GM12878 (cell line): ENCODE results near the gene PARP15. TPM values are rescaled to one million over a fixed set of nuclear protein-coding genes. Genes with fewer than 3 reads are reported as not detected.

Source experiments
- ATF7 ChIP-seq: fragments of 450-650 bp; IDR thresholded peaks from 2 replicates; pipeline ENCODE4 v1.6.1; 2016; ENCODE audit warnings: low read depth, mild to moderate bottlenecking
- BHLHE40 ChIP-seq, 2 experiments: fragments of 450-650 bp in 1 of 2; IDR thresholded peaks; 2 replicates each; pipeline ENCODE4 v1.6.1; 2011 to 2017; ENCODE audit warnings: low read depth in 2 of 2, borderline replicate concordance in 1 of 2, improper control_type of control experiment in 1 of 2, low read length in 1 of 2, mild to moderate bottlenecking in 1 of 2
- BMI1 ChIP-seq: fragments of 450-650 bp; IDR thresholded peaks from 2 replicates; pipeline ENCODE4 v1.6.1; 2016; ENCODE audit warnings: mild to moderate bottlenecking, moderate library complexity, borderline replicate concordance
- CEBPB ChIP-seq, 2 experiments: fragments of 150-350 bp in 1 of 2; IDR thresholded peaks; 2 replicates each; pipeline ENCODE4 v1.6.1; 2012 to 2014; ENCODE audit warnings: low read depth in 2 of 2, low read length in 2 of 2, borderline replicate concordance in 1 of 2, inconsistent platforms in 1 of 2
- EED ChIP-seq: sonication (generic); IDR thresholded peaks from 2 replicates; pipeline ENCODE4 v1.6.1; 2016; ENCODE audit warnings: antibody characterized with exemption, low read depth
- FOXK2 ChIP-seq: fragments of 450-650 bp; IDR thresholded peaks from 2 replicates; pipeline ENCODE4 v1.6.1; 2017; ENCODE audit warnings: mild to moderate bottlenecking, moderate library complexity
- FOXM1 ChIP-seq: IDR thresholded peaks from 2 replicates; pipeline ENCODE4 v1.6.1; 2012; ENCODE audit warnings: low read depth, mild to moderate bottlenecking, inconsistent platforms, low read length, moderate library complexity
- GABPA ChIP-seq: IDR thresholded peaks from 2 replicates; pipeline ENCODE4 v1.6.1; 2014; ENCODE audit warnings: antibody characterized with exemption, low read depth, mild to moderate bottlenecking, inconsistent platforms
- IKZF2 ChIP-seq, 2 experiments: fragments of 450-650 bp; IDR thresholded peaks; 2 replicates each; pipeline ENCODE4 v1.6.1; 2017; ENCODE audit warnings: mild to moderate bottlenecking in 2 of 2, moderate library complexity in 2 of 2
- JUNB ChIP-seq: IDR thresholded peaks from 2 replicates; pipeline ENCODE4 v1.6.1; 2016; ENCODE audit warnings: antibody characterized with exemption, mild to moderate bottlenecking
- JUND ChIP-seq: IDR thresholded peaks from 2 replicates; pipeline ENCODE4 v1.6.1; 2012; ENCODE audit warnings: low read depth, mild to moderate bottlenecking, low read length, improper control_type of control experiment, moderate library complexity
- MXI1 ChIP-seq: fragments of 150-350 bp; IDR thresholded peaks from 2 replicates; pipeline ENCODE4 v1.6.1; 2011; ENCODE audit warnings: low read depth, mild to moderate bottlenecking, inconsistent platforms, low read length, improper control_type of control experiment
- RAD51 ChIP-seq: fragments of 450-650 bp; IDR thresholded peaks from 2 replicates; pipeline ENCODE4 v1.6.1; 2016; ENCODE audit warnings: moderate library complexity, mild to moderate bottlenecking, inconsistent platforms
- SPI1 ChIP-seq: IDR thresholded peaks from 2 replicates; pipeline ENCODE4 v1.6.1; 2011; ENCODE audit warnings: low read depth, mild to moderate bottlenecking, low read length, moderate library complexity, borderline replicate concordance; ENCODE audit not compliant: insufficient read depth
- ZZZ3 ChIP-seq: IDR thresholded peaks from 2 replicates; pipeline ENCODE4 v1.6.1; 2011; ENCODE audit warnings: low read depth; ENCODE audit not compliant: control insufficient read depth, insufficient read length
- polyA plus RNA-seq, 11 experiments: library from polyadenylated mRNA; depleted of rRNA in 4 of 11; unstranded in 6 of 11; stranded (reverse) in 5 of 11; fragments of >200 nt; fragmentation: Nextera tagmentation in 4 of 11; fragmentation: Illumina TruSeq in 1 of 11; extraction: Ambion mirVana in 4 of 11; extraction: Trizol in 1 of 11; gene quantifications; 1 replicate in 1 of 11; 2 replicates in 10 of 11; pipeline versions ENCODE4 v1.2.1 to v1.2.3, GENCODE V29; 2011 to 2016; ENCODE audit warnings: inconsistent platforms in 2 of 11, missing spikeins in 2 of 11, low read depth in 1 of 11
- total RNA-seq, 4 experiments: library from RNA; depleted of rRNA in 3 of 4; stranded (reverse); fragments of >200 nt in 3 of 4; fragmentation: Illumina TruSeq in 1 of 4; extraction: Trizol in 1 of 4; gene quantifications; 2 replicates each; pipeline versions ENCODE4 v1.2.1 to v1.2.3, GENCODE V29; 2013 to 2021
- TF ChIP-seq, protein P1 (sequence below): fragments of 450-650 bp; IDR thresholded peaks from 2 replicates; pipeline ENCODE4 v1.6.1; 2017; ENCODE audit warnings: mild to moderate bottlenecking, moderate library complexity
- TF ChIP-seq, protein P2 (sequence below): fragments of 450-650 bp; formaldehyde crosslinking; IDR thresholded peaks from 2 replicates; pipeline ENCODE4 v1.4.0; 2022; ENCODE audit warnings: mild to moderate bottlenecking, moderate library complexity
- TF ChIP-seq, protein P3 (sequence below): fragments of 450-650 bp; IDR thresholded peaks from 2 replicates; pipeline ENCODE4 v1.6.1; 2017; ENCODE audit warnings: low read depth, mild to moderate bottlenecking, moderate library complexity
- TF ChIP-seq, protein P4 (sequence below): fragments of 450-650 bp; IDR thresholded peaks from 2 replicates; pipeline ENCODE4 v1.6.1; 2017; ENCODE audit warnings: mild to moderate bottlenecking, low read depth, inconsistent platforms; ENCODE audit not compliant: poor library complexity, severe bottlenecking

Gene PARP15
- total and polyA plus RNA-seq, 10 of the 15 experiments (the other 5 are each of a cell fraction or from before 2014, with no cell fraction given), result 9.0 to 234 (median 36.3) TPM

DNA sequence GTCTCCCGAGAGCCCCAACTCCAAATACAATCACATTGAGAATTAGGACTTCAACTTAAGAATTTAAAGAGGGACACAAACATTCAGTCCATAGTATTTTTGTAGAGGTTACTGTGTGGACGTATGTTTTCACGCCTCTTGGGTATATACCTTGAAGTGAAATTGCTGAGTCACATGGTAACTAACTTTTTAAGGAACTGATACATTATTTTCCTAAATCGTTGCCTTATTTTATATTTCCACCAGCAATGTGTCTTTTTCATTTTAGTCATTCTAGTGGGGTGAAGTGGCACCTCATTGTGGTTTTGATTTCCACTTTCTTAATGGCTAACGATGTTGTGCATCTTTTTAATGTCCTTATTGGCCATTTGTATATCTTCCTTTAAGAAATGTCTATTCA, 11.8 kb downstream of the PARP15 start (continued):
- TF ChIP-seq, protein P1, sequence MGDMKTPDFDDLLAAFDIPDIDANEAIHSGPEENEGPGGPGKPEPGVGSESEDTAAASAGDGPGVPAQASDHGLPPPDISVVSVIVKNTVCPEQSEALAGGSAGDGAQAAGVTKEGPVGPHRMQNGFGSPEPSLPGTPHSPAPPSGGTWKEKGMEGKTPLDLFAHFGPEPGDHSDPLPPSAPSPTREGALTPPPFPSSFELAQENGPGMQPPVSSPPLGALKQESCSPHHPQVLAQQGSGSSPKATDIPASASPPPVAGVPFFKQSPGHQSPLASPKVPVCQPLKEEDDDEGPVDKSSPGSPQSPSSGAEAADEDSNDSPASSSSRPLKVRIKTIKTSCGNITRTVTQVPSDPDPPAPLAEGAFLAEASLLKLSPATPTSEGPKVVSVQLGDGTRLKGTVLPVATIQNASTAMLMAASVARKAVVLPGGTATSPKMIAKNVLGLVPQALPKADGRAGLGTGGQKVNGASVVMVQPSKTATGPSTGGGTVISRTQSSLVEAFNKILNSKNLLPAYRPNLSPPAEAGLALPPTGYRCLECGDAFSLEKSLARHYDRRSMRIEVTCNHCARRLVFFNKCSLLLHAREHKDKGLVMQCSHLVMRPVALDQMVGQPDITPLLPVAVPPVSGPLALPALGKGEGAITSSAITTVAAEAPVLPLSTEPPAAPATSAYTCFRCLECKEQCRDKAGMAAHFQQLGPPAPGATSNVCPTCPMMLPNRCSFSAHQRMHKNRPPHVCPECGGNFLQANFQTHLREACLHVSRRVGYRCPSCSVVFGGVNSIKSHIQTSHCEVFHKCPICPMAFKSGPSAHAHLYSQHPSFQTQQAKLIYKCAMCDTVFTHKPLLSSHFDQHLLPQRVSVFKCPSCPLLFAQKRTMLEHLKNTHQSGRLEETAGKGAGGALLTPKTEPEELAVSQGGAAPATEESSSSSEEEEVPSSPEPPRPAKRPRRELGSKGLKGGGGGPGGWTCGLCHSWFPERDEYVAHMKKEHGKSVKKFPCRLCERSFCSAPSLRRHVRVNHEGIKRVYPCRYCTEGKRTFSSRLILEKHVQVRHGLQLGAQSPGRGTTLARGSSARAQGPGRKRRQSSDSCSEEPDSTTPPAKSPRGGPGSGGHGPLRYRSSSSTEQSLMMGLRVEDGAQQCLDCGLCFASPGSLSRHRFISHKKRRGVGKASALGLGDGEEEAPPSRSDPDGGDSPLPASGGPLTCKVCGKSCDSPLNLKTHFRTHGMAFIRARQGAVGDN, result 0 out of 2 replicates have a peak, but pooled peaks have one; percentile 50
- TF ChIP-seq IKZF2 (IDR thresholded peaks at IDR 0.05), result peak; percentile 96
- TF ChIP-seq, protein P2, sequence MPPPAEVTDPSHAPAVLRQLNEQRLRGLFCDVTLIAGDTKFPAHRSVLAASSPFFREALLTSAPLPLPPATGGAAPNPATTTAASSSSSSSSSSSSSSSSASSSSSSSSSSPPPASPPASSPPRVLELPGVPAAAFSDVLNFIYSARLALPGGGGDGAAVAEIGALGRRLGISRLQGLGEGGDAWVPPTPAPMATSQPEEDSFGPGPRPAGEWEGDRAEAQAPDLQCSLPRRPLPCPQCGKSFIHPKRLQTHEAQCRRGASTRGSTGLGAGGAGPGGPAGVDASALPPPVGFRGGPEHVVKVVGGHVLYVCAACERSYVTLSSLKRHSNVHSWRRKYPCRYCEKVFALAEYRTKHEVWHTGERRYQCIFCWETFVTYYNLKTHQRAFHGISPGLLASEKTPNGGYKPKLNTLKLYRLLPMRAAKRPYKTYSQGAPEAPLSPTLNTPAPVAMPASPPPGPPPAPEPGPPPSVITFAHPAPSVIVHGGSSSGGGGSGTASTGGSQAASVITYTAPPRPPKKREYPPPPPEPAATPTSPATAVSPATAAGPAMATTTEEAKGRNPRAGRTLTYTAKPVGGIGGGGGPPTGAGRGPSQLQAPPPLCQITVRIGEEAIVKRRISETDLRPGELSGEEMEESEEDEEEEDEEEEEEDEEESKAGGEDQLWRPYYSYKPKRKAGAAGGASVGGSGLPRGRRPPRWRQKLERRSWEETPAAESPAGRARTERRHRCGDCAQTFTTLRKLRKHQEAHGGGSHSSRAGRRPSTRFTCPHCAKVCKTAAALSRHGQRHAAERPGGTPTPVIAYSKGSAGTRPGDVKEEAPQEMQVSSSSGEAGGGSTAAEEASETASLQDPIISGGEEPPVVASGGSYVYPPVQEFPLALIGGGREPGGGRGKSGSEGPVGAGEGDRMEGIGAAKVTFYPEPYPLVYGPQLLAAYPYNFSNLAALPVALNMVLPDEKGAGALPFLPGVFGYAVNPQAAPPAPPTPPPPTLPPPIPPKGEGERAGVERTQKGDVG (CRISPR knock-in tag), result no peak
- TF ChIP-seq SPI1, result peak; percentile 92
- no peak for TF ChIP-seq ZZZ3
- TF ChIP-seq, protein P3, sequence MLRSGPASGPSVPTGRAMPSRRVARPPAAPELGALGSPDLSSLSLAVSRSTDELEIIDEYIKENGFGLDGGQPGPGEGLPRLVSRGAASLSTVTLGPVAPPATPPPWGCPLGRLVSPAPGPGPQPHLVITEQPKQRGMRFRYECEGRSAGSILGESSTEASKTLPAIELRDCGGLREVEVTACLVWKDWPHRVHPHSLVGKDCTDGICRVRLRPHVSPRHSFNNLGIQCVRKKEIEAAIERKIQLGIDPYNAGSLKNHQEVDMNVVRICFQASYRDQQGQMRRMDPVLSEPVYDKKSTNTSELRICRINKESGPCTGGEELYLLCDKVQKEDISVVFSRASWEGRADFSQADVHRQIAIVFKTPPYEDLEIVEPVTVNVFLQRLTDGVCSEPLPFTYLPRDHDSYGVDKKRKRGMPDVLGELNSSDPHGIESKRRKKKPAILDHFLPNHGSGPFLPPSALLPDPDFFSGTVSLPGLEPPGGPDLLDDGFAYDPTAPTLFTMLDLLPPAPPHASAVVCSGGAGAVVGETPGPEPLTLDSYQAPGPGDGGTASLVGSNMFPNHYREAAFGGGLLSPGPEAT, result peak; percentile 79; the same call in 1 of the 2 replicates
- TF ChIP-seq GABPA, result peak; percentile 48; the same call in 1 of the 2 replicates
- TF ChIP-seq FOXK2, result no peak
- TF ChIP-seq BHLHE40 (IDR thresholded peaks at IDR 0.05; ENCODE audit: borderline replicate concordance in 1 of 2, low read depth in 2 of 2, low read length in 1 of 2), result peak in 1 of 2 experiments; percentile 27; a peak in 1 of 4 replicates
- TF ChIP-seq ATF7, result peak; percentile 75
- peak; percentile 85; the same call in 1 of the 2 replicates for TF ChIP-seq FOXM1
- peak; percentile 90 for TF ChIP-seq JUNB
- peak in 1 of 2 experiments; percentile 59; a peak in 1 of 4 replicates for TF ChIP-seq CEBPB (IDR thresholded peaks at IDR 0.05; ENCODE audit: borderline replicate concordance in 1 of 2, low read depth in 2 of 2, low read length in 2 of 2)
- peak; percentile 72; the same call in 1 of the 2 replicates for TF ChIP-seq BMI1
- TF ChIP-seq JUND, result no peak
- no peak for TF ChIP-seq MXI1
- peak; percentile 51; the same call in 1 of the 2 replicates for TF ChIP-seq EED
- TF ChIP-seq, protein P4, sequence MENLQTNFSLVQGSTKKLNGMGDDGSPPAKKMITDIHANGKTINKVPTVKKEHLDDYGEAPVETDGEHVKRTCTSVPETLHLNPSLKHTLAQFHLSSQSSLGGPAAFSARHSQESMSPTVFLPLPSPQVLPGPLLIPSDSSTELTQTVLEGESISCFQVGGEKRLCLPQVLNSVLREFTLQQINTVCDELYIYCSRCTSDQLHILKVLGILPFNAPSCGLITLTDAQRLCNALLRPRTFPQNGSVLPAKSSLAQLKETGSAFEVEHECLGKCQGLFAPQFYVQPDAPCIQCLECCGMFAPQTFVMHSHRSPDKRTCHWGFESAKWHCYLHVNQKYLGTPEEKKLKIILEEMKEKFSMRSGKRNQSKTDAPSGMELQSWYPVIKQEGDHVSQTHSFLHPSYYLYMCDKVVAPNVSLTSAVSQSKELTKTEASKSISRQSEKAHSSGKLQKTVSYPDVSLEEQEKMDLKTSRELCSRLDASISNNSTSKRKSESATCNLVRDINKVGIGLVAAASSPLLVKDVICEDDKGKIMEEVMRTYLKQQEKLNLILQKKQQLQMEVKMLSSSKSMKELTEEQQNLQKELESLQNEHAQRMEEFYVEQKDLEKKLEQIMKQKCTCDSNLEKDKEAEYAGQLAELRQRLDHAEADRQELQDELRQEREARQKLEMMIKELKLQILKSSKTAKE, result peak; percentile 70
- TF ChIP-seq RAD51, result peak; percentile 74
